Measurements from ENCODE around the gene OR51B5.
"Not testable (repeated sequence)": the region's sequence is repeated elsewhere in the genome, so short reads cannot be mapped to it uniquely, and the experiment has no call there.

Gene OR51B5

GRCh38 chr11:5324197-5324596 lies 19.1 kb downstream of the OR51B5 start, which contains the start of gene OR51B2:
TSS of gene OR51B2 (minus strand) at chr11:5324297. CDS start at chr11:5324297, 0 bp downstream.
- no peak for DNase-seq

- no peak for DNase-seq
These were observed 26.0 kb downstream of the OR51B5 start for GRCh38 chr11:5317292-5317691.

DNA sequence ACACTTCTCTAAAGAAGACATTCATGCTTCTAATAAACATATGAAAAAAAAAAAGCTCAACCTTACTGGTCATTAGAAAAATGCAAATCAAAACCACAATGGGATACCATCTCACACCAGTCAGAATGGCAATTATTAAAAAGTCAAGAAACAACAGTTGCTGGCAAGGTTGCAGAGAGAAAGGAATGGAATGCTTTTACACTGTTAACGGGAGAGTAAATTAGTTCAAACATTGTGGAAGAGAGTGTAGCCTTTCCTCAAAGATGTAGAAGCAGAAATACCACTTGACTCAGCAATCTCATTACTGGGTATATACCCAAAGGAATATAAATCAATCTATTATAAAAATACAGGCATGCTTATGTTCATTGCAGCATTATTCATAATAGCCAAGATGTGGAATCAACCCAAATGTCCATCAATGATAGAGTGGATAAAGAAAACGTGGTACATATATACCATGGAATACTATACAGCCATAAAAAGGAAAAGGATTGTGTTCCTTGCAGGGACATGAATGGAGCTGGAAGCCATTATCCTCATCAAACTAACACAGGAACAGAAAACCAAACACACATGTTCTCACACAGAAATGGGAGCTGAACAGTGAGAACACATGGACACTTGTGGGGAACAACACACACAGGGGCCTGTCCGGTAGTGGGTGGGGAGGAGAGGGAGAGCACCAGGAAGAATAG lies 29.8 kb downstream of the OR51B5 start:
- DNase-seq: not testable (repeated sequence)

- DNase-seq: no peak
These were observed 32.9 kb downstream of the OR51B5 start for GRCh38 chr11:5310423-5310822.

DNA sequence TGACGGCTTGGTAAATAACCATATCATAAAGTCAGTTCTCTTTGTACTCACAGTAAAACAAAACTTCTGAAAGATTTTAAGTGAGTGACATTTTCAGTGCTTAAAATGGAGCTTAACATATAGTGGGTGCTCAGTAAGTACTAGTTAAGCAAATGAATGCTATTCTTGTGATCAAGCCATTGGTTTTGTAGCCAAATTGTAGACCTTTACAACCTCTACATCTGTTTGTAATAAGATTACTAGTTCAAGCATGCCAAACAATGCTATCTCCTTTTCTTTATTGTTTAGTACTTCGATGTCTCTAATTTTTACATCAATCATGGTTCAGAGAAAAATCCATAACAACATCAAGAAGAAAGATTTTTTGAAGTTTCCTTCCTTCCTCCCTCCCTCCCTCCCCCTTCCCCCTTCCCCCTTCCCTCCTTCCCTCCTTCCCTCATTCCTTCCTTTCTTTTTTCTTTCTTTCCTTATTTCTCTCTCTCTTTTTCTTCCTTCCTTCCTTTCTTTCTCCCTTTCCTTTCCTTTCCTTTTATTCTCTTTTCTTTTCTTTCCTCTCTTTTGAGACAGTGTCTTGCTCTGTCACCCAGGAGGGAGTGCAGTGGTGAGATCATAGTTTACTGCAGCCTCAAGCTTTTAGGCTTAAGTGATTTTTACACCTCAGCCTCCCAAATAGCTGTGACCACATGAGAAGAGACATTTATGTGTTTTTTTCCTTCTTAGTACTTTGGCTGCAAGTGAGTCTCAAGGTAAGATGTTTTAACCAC lies 35.9 kb downstream of the OR51B5 start:
- no peak for DNase-seq

- DNase-seq: no peak
These were observed 39.3 kb downstream of the OR51B5 start for GRCh38 chr11:5304046-5304445.

GRCh38 chr11:5303626-5304025 lies 39.7 kb downstream of the OR51B5 start:
- DNase-seq: no peak

GRCh38 chr11:5301846-5302245 lies 41.5 kb downstream of the OR51B5 start, which contains the start of gene OR51B4:
TSS of gene OR51B4 (minus strand) at chr11:5301946. CDS start at chr11:5301946, 0 bp downstream.
- DNase-seq: no peak

DNA sequence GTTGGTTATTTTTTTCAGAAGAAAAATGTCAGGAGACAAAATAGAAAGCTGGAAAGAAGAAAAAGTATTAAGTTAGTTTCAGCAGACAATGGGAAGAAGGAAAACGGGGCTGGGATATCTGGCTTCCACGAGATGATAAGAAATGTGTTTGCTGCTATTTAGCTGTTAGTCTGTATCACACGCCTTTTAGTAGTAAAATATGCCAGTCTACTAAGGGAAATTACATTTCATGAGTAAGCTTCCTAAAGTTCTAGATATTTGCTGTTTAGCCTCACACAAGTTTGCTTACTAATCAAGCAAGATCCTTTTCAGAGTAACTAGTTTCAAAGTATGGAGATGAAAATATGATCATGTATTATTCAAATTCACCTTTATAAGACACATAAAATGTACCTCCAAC lies 43.1 kb downstream of the OR51B5 start:
- no peak for DNase-seq

DNA sequence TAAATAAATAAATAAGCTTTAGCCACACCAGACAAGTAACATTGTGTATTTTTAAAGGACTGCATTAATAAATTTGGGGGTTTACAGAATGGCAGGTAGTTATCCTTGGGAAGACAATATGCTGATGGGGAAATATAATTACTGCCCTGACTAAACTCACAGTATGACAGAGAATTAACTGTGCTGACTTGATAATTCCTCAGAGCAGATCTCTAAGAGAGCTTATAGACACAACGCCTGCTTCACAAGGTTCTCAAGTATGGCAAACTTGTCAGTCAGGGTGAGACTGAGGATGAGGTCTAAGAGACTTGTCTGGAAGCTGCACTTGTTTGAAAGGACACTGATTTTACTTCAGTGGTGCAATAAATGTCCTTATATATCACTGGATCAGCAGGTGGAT lies 44.9 kb downstream of the OR51B5 start:
- no peak for DNase-seq

DNA sequence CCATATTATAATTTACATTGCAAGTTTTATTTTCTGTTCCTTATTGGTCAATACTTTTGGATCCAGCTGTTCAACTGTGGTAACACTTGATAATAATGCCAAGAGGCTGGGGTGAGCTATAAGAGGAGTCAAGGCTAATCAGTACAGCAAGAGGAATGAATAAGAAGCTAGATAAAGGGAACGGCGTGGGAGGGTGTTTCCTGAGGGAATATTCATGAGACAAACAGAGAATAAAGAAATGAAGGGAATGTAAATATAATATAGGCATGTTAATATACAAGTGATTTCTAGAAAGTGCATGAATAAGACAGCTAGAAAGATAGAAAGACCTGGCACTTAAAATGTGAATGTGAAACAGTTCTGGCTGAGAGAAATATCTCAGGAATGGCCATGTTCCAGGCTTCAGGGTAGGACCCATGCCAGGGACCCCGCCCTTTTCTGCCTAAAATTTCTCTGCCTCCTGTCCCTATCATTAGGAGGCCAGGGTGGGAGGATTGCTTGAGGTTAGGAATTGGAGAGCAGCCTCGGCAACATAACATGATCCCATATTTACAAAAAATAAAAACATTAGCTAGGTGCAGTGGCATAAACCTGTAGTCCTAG lies 45.5 kb downstream of the OR51B5 start:
- DNase-seq: no peak

DNA sequence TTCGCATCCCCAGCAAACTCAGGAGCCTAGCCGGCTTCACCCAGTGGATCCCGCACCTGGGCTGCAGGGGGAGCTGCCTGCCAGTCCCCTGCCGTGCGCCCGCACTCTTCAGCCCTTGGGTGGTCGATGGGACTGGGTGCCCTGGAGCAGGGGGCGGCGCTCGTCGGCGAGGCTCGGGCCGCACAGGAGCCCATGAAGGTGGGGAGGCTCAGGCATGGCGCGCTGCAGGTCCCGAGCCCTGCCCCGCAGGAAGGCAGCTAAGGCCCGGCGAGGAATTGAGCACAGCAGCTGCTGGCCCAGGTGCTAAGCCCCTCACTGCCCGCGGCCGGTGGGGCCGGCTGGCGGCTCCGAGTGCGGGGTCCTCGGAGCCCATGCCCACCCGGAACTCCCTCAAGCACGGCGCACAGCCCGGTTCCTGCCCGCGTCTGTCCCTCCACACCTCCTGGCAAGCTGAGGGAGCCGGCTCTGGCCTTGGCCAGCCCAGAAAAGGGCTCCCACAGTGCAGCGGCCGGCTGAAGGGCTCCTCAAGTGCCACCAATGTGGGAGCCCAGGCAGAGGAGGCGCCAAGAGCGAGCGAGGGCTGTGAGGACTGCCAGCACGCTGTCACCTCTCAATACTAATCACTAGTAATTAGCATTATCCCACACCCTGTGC lies 48.9 kb downstream of the OR51B5 start:
- not testable (repeated sequence) for DNase-seq

DNA sequence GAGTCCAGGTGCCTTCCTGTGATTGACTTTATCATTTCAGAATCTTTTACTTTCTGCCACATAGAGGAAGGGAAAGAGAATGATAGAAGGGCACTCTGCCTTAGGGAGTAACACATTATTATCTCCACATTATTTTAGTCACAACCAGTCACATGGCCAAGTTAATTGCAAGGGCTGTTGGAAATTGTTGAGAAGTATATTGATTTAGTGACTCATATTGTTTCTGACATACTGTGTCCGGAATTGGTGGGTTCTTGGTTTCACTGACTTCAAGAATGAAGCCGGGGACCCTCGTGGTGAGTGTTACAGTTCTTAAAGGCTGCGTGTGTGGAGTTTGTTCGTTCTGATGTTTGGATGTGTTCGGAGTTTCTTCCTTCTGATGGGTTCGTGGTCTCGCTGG lies 50.3 kb downstream of the OR51B5 start:
- DNase-seq: no peak
